ENCODE measurements around the gene IRF7. TPM values are rescaled to one million over a fixed set of nuclear protein-coding genes. Genes with fewer than 3 reads are reported as not detected.

Gene IRF7
- total and polyA plus RNA-seq, 2 donors (not counting 3 experiments of a cell fraction or from before 2014, with no cell fraction given): 12.6 to 14.7 TPM

- FAIRE-seq (no peak), DNase-seq (ENCODE audit: low read depth, low spot score) (no peak)
- H3K36me3 ChIP-seq (ENCODE audit: control insufficient read depth in 2 of 2, extremely low read depth in 1 of 2, insufficient read depth in 2 of 2, low read length in 2 of 2): peaks cover 2 to 32% of the 10 kb centered on the region in 2 experiments
- H3K79me2 ChIP-seq (ENCODE audit: control insufficient read depth, insufficient read depth, low read length): no peaks in the 10 kb centered on the region
- no peaks in the 10 kb centered on the region for H3K27me3 ChIP-seq (ENCODE audit: control insufficient read depth in 2 of 2, insufficient read depth in 2 of 2, low read length in 2 of 2)
- no peak overlapping the region for H3K4me2 ChIP-seq (ENCODE audit: insufficient read depth, low read length)
- dilution Hi-C loops (cut with MboI; ENCODE audit: extremely low pct_ligation_motif_present, low sequenced_read_pairs) (no loop called here), intact Hi-C loops (cut with micrococcal nuclease) (no loop called here)
- ChIA-PET POLR2A (no interaction called here), CTCF (interaction anchor here (1.0 kb wide), 1 partner anchor 10 kb away, joined by 3 read pairs; no protein-coding TSS in a partner anchor)
- H3K9ac ChIP-seq (replicated peaks; ENCODE audit: extremely low read depth, insufficient read depth, low read length): no peak overlapping the region
- no peaks in the 10 kb centered on the region for H3K9me3 ChIP-seq (replicated peaks; ENCODE audit: control insufficient read depth, insufficient read depth, low read length)
- TF ChIP-seq CTCF (IDR thresholded peaks at IDR 0.05; ENCODE audit: extremely low read depth in 1 of 2, insufficient read depth in 1 of 2, low read depth in 1 of 2, low read length in 2 of 2) (no peak), MYC (IDR thresholded peaks at IDR 0.05; ENCODE audit: low read depth, low read length) (no peak), GATA2 (IDR thresholded peaks at IDR 0.05; ENCODE audit: insufficient read depth, insufficient read length, low read depth, low read length) (no peak), POLR2A (IDR thresholded peaks at IDR 0.05; ENCODE audit: low read depth, low read length) (no peak), POLR2AphosphoS5 (IDR thresholded peaks at IDR 0.05; ENCODE audit: insufficient read depth, low read depth, low read length) (no peak), EZH2 (IDR thresholded peaks at IDR 0.05; ENCODE audit: borderline replicate concordance, low read depth, low read length, severe bottlenecking) (no peak), JUN (IDR thresholded peaks at IDR 0.05; ENCODE audit: borderline replicate concordance, insufficient read depth, insufficient read length, low read depth) (no peak), FOS (IDR thresholded peaks at IDR 0.05; ENCODE audit: borderline replicate concordance, insufficient read depth, low read length) (no peak), MAX (IDR thresholded peaks at IDR 0.05; ENCODE audit: insufficient read depth, insufficient read length) (no peak)
- H3K4me3 ChIP-seq (replicated peaks in 1 of 3; ENCODE audit: insufficient read depth in 1 of 3, low read depth in 1 of 3, low read length in 3 of 3): no peak overlapping the region
- no peaks in the 10 kb centered on the region for H3K9me1 ChIP-seq (replicated peaks; ENCODE audit: control insufficient read depth, extremely low read depth, insufficient read depth, low read length)
- no peak overlapping the region for H3K27ac ChIP-seq (ENCODE audit: insufficient read depth, low read depth, low read length)
- no peaks in the 10 kb centered on the region for H3K4me1 ChIP-seq (ENCODE audit: control insufficient read depth, extremely low read depth, insufficient read depth, low read length)
- no peak overlapping the region for H2AFZ ChIP-seq (ENCODE audit: low read depth, low read length)
- H4K20me1 ChIP-seq (replicated peaks; ENCODE audit: control insufficient read depth, extremely low read depth, insufficient read depth, low read length): no peaks in the 10 kb centered on the region
- no TSS peak for BruUV-seq (replicated peaks)
These were observed 40.7 kb upstream of the IRF7 start for GRCh38 chr11:656426-656825.
